Measurements from ENCODE around the gene FRS3.

FRS3 gene

GRCh38 chr6:41730531-41731436 is 48.9 kb downstream of the FRS3 start:
- TF ChIP-seq FOXA1 (IDR thresholded peaks at IDR 0.05) (no peak), CTBP1 (IDR thresholded peaks at IDR 0.05; ENCODE audit: borderline replicate concordance) (no peak), FOXK2 (IDR thresholded peaks at IDR 0.05) (no peak), SUZ12 (IDR thresholded peaks at IDR 0.05) (no peak), NFRKB (IDR thresholded peaks at IDR 0.05) (no peak), PKNOX1 (IDR thresholded peaks at IDR 0.05) (no peak), LEF1 (IDR thresholded peaks at IDR 0.05; ENCODE audit: borderline replicate concordance) (no peak), L3MBTL2 (conservative IDR thresholded peaks at IDR 0.05) (no peak), SP1 (IDR thresholded peaks at IDR 0.05) (no peak)
- ChIA-PET POLR2A (interaction anchor here (0.9 kb wide), 1 partner anchor 36 kb away, joined by 3 read pairs; no protein-coding TSS in a partner anchor), CTCF (no interaction called here)
- DNase-seq (ENCODE audit: extremely low spot score): no peak

GRCh38 chr6:41729624-41730023 is 50.1 kb downstream of the FRS3 start:
- CTCF ChIA-PET: no interaction called here
- DNase-seq (ENCODE audit: extremely low spot score): no peak
- TF ChIP-seq ARNT (IDR thresholded peaks at IDR 0.05): no peak
- no peak for TF ChIP-seq HDGF (IDR thresholded peaks at IDR 0.05; ENCODE audit: borderline replicate concordance)
- no peak for TF ChIP-seq FOXM1 (IDR thresholded peaks at IDR 0.05; ENCODE audit: borderline replicate concordance)
- TF ChIP-seq PKNOX1 (IDR thresholded peaks at IDR 0.05): no peak
- no peak for TF ChIP-seq NFRKB (IDR thresholded peaks at IDR 0.05)
- TF ChIP-seq FOXA1 (IDR thresholded peaks at IDR 0.05): no peak
- no peak for TF ChIP-seq ZNF384 (IDR thresholded peaks at IDR 0.05)
- no peak for TF ChIP-seq L3MBTL2 (conservative IDR thresholded peaks at IDR 0.05)
- TF ChIP-seq CTBP1 (IDR thresholded peaks at IDR 0.05; ENCODE audit: borderline replicate concordance): no peak
- TF ChIP-seq ELF4 (IDR thresholded peaks at IDR 0.05): no peak
- no peak for TF ChIP-seq TARDBP (IDR thresholded peaks at IDR 0.05)
- TF ChIP-seq FOXK2 (IDR thresholded peaks at IDR 0.05): no peak
- TF ChIP-seq BHLHE40 (IDR thresholded peaks at IDR 0.05; ENCODE audit: borderline replicate concordance): no peak
- POLR2A ChIA-PET: no interaction called here

- POLR2A ChIA-PET: no interaction called here
- no peak for TF ChIP-seq SP1 (IDR thresholded peaks at IDR 0.05)
- no peak for TF ChIP-seq FOXM1 (IDR thresholded peaks at IDR 0.05; ENCODE audit: borderline replicate concordance)
- no peak for TF ChIP-seq NFRKB (IDR thresholded peaks at IDR 0.05)
- CTCF ChIA-PET: no interaction called here
- DNase-seq (ENCODE audit: extremely low spot score): no peak
These were observed 50.7 kb downstream of the FRS3 start for GRCh38 chr6:41728954-41729353.

GRCh38 chr6:41728073-41728936 is 51.4 kb downstream of the FRS3 start:
- DNase-seq (ENCODE audit: extremely low spot score): no peak
- TF ChIP-seq FOXM1 (IDR thresholded peaks at IDR 0.05; ENCODE audit: borderline replicate concordance) (no peak), SUZ12 (IDR thresholded peaks at IDR 0.05) (no peak), FOXK2 (IDR thresholded peaks at IDR 0.05) (no peak), TARDBP (IDR thresholded peaks at IDR 0.05) (no peak), ZNF384 (IDR thresholded peaks at IDR 0.05) (no peak), LEF1 (IDR thresholded peaks at IDR 0.05; ENCODE audit: borderline replicate concordance) (no peak), L3MBTL2 (conservative IDR thresholded peaks at IDR 0.05) (no peak), SP1 (IDR thresholded peaks at IDR 0.05) (no peak), ARNT (IDR thresholded peaks at IDR 0.05) (no peak), FOXA1 (IDR thresholded peaks at IDR 0.05) (no peak), BHLHE40 (IDR thresholded peaks at IDR 0.05; ENCODE audit: borderline replicate concordance) (no peak), HDGF (IDR thresholded peaks at IDR 0.05; ENCODE audit: borderline replicate concordance) (no peak), ELF4 (IDR thresholded peaks at IDR 0.05) (no peak), PKNOX1 (IDR thresholded peaks at IDR 0.05) (no peak), CTBP1 (IDR thresholded peaks at IDR 0.05; ENCODE audit: borderline replicate concordance) (no peak), NFRKB (IDR thresholded peaks at IDR 0.05) (no peak)
- ChIA-PET CTCF (no interaction called here), POLR2A (no interaction called here)

- CTCF ChIA-PET: no interaction called here
- TF ChIP-seq SUZ12 (IDR thresholded peaks at IDR 0.05) (no peak), PKNOX1 (IDR thresholded peaks at IDR 0.05) (no peak), NFRKB (IDR thresholded peaks at IDR 0.05) (no peak), SP1 (IDR thresholded peaks at IDR 0.05) (no peak), ARNT (IDR thresholded peaks at IDR 0.05) (no peak), L3MBTL2 (conservative IDR thresholded peaks at IDR 0.05) (no peak), ZNF384 (IDR thresholded peaks at IDR 0.05) (no peak), CTBP1 (IDR thresholded peaks at IDR 0.05; ENCODE audit: borderline replicate concordance) (no peak), HDGF (IDR thresholded peaks at IDR 0.05; ENCODE audit: borderline replicate concordance) (no peak)
- POLR2A ChIA-PET: interaction anchor here (0.5 kb wide), 1 partner anchor 1062 kb away, joined by 3 read pairs; no protein-coding TSS in a partner anchor
- DNase-seq (ENCODE audit: extremely low spot score): no peak
These were observed 52.0 kb downstream of the FRS3 start for GRCh38 chr6:41727705-41728072.
